ENCODE measurements around the gene DKKL1. TPM values are rescaled to one million over a fixed set of nuclear protein-coding genes. Genes with fewer than 3 reads are reported as not detected.

DKKL1 gene
- total RNA-seq, 1 experiment from 2014 or later, result not detected

- no peak overlapping the region for H3K4me2 ChIP-seq
- H3K9me3 ChIP-seq (ENCODE audit: insufficient read depth, low read depth), result no peaks in the 10 kb centered on the region
- no peaks in the 10 kb centered on the region for H3K79me2 ChIP-seq (ENCODE audit: low read depth)
- CTCF ChIA-PET, result interaction anchor here (0.5 to 1.1 kb wide), 4 partner anchors 51 to 266 kb away, joined by 3 to 9 read pairs (median 4); no protein-coding TSS in a partner anchor
- peak; percentile 61 to 77 for DNase-seq
- POLR2A ChIA-PET (ENCODE audit: unreplicated experiment), result interaction anchor here (0.5 kb wide), 1 partner anchor 473 kb away, joined by 4 read pairs; no protein-coding TSS in a partner anchor
- H3K9me2 ChIP-seq (ENCODE audit: insufficient read depth), result no peaks in the 10 kb centered on the region
- H3K27me3 ChIP-seq (ENCODE audit: insufficient read depth, low read depth), result peaks cover 22% of the 10 kb centered on the region
- H3K4me3 ChIP-seq, result no peak overlapping the region
- no peaks in the 10 kb centered on the region for H4K20me1 ChIP-seq (ENCODE audit: insufficient read depth)
- no peaks in the 10 kb centered on the region for H3K4me1 ChIP-seq (replicated peaks; ENCODE audit: insufficient read depth)
- no TSS peak for BruUV-seq (replicated peaks)
- H3K36me3 ChIP-seq (ENCODE audit: low read depth), result no peaks in the 10 kb centered on the region
- intact Hi-C loops (cut with micrococcal nuclease; ENCODE audit: unreplicated experiment), result loop anchor here (1.0 to 5.0 kb wide), 3 partner anchors 52 to 286 kb away; partner anchors contain the start of gene PRMT1
- H2AFZ ChIP-seq, result no peak overlapping the region
- TF ChIP-seq EZH2 (IDR thresholded peaks at IDR 0.05; ENCODE audit: low read depth), result no peak
- peak; percentile 95 for TF ChIP-seq CTCF (conservative IDR thresholded peaks at IDR 0.05)
- peaks cover 8% of the 10 kb centered on the region; the same call in 1 of the 2 replicates for H3F3A ChIP-seq (ENCODE audit: insufficient read depth, low read depth)
- no peak overlapping the region for H3K27ac ChIP-seq
Measured at GRCh38 chr19:49391581-49392399, 28.1 kb downstream of the DKKL1 start.

- Histone ChIP-seq H3K4me1 (replicated peaks; ENCODE audit: insufficient read depth) (no peaks in the 10 kb centered on the region), H3K4me2 (no peak overlapping the region), H2AFZ (no peak overlapping the region), H3K27ac (no peak overlapping the region), H3K4me3 (no peak overlapping the region), H3K9me3 (ENCODE audit: insufficient read depth, low read depth) (no peaks in the 10 kb centered on the region), H3K9me2 (ENCODE audit: insufficient read depth) (no peaks in the 10 kb centered on the region), H3K36me3 (ENCODE audit: low read depth) (no peaks in the 10 kb centered on the region), H4K20me1 (ENCODE audit: insufficient read depth) (no peaks in the 10 kb centered on the region), H3F3A (ENCODE audit: insufficient read depth, low read depth) (peaks cover 8% of the 10 kb centered on the region; the same call in 1 of the 2 replicates), H3K27me3 (ENCODE audit: insufficient read depth, low read depth) (peaks cover 22% of the 10 kb centered on the region), H3K79me2 (ENCODE audit: low read depth) (no peaks in the 10 kb centered on the region)
- no peak for DNase-seq
- ChIA-PET POLR2A (ENCODE audit: unreplicated experiment) (no interaction called here), CTCF (no interaction called here)
- no peak for TF ChIP-seq CTCF (conservative IDR thresholded peaks at IDR 0.05)
- no peak for TF ChIP-seq EZH2 (IDR thresholded peaks at IDR 0.05; ENCODE audit: low read depth)
- BruUV-seq (replicated peaks), result no TSS peak
- intact Hi-C loops (cut with micrococcal nuclease; ENCODE audit: unreplicated experiment), result loop anchor here (2.0 to 5.0 kb wide), 2 partner anchors 153 to 283 kb away; partner anchors contain the start of gene PRMT1
Measured at GRCh38 chr19:49393881-49394280, 30.2 kb downstream of the DKKL1 start.

GRCh38 chr19:49395581-49396407, 32.1 kb downstream of the DKKL1 start:
- TF ChIP-seq CTCF (conservative IDR thresholded peaks at IDR 0.05) (no peak), EZH2 (IDR thresholded peaks at IDR 0.05; ENCODE audit: low read depth) (no peak)
- Histone ChIP-seq H3K36me3 (ENCODE audit: low read depth) (no peaks in the 10 kb centered on the region), H4K20me1 (ENCODE audit: insufficient read depth) (no peaks in the 10 kb centered on the region), H3K4me1 (replicated peaks; ENCODE audit: insufficient read depth) (no peaks in the 10 kb centered on the region), H3K79me2 (ENCODE audit: low read depth) (no peaks in the 10 kb centered on the region), H2AFZ (no peak overlapping the region), H3K4me3 (no peak overlapping the region), H3K27ac (no peak overlapping the region), H3K27me3 (ENCODE audit: insufficient read depth, low read depth) (peaks cover 8% of the 10 kb centered on the region), H3K9me3 (ENCODE audit: insufficient read depth, low read depth) (no peaks in the 10 kb centered on the region), H3K9me2 (ENCODE audit: insufficient read depth) (no peaks in the 10 kb centered on the region), H3K4me2 (no peak overlapping the region), H3F3A (ENCODE audit: insufficient read depth, low read depth) (peaks cover 8% of the 10 kb centered on the region; the same call in 1 of the 2 replicates)
- ChIA-PET CTCF (no interaction called here), POLR2A (ENCODE audit: unreplicated experiment) (no interaction called here)
- intact Hi-C loops (cut with micrococcal nuclease; ENCODE audit: unreplicated experiment), result no loop called here
- DNase-seq, result no peak
- BruUV-seq (replicated peaks), result no TSS peak
